ENCODE measurements around the gene UROC1. TPM values are rescaled to one million over a fixed set of nuclear protein-coding genes. Genes with fewer than 3 reads are reported as not detected.

The UROC1 gene
- total and polyA plus RNA-seq, 2 of the 13 experiments (the other 11 are each of a cell fraction or from before 2014, with no cell fraction given), result 0.71 to 1.3 TPM

GRCh38 chr3:126481808-126482502 lies 35.6 kb downstream of the UROC1 start (continued):
- TF ChIP-seq NR2C2 (CRISPR knock-in tag; IDR thresholded peaks at IDR 0.05; ENCODE audit: borderline replicate concordance), result no peak
- TF ChIP-seq ZSCAN5A (CRISPR knock-in tag; IDR thresholded peaks at IDR 0.05; ENCODE audit: borderline replicate concordance), result no peak
- no peak for TF ChIP-seq SIX1 (CRISPR knock-in tag; IDR thresholded peaks at IDR 0.05; ENCODE audit: borderline replicate concordance)
- TF ChIP-seq ZNF17 (CRISPR knock-in tag; IDR thresholded peaks at IDR 0.05), result no peak
- peak; percentile 50; the same call in 1 of the 2 replicates for TF ChIP-seq ARID4A (CRISPR knock-in tag; IDR thresholded peaks at IDR 0.05; ENCODE audit: borderline replicate concordance)
- TF ChIP-seq SPEN (CRISPR knock-in tag; IDR thresholded peaks at IDR 0.05; ENCODE audit: low read depth), result no peak
- no peak for TF ChIP-seq SOX6 (IDR thresholded peaks at IDR 0.05)
- peak; percentile 65 for TF ChIP-seq SOX6 (CRISPR knock-in tag; IDR thresholded peaks at IDR 0.05)
- TF ChIP-seq SIN3A (IDR thresholded peaks at IDR 0.05; ENCODE audit: borderline replicate concordance, low read depth, low read length), result no peak
- no peak for TF ChIP-seq ELK4 (CRISPR knock-in tag; IDR thresholded peaks at IDR 0.05; ENCODE audit: borderline replicate concordance)
- no peak for TF ChIP-seq ZNF569 (CRISPR knock-in tag; IDR thresholded peaks at IDR 0.05; ENCODE audit: borderline replicate concordance)
- no peak for TF ChIP-seq ADNP (CRISPR knock-in tag; IDR thresholded peaks at IDR 0.05)
- no peak for TF ChIP-seq PCBP1 (IDR thresholded peaks at IDR 0.05; ENCODE audit: borderline replicate concordance, low read depth, low read length)
- TF ChIP-seq CHD4 (IDR thresholded peaks at IDR 0.05; ENCODE audit: borderline replicate concordance, low read length), result no peak
- TF ChIP-seq PHF20 (CRISPR knock-in tag; IDR thresholded peaks at IDR 0.05), result no peak
- no peak for TF ChIP-seq ZBTB3 (CRISPR knock-in tag; IDR thresholded peaks at IDR 0.05; ENCODE audit: borderline replicate concordance, low read depth)
- no peak for TF ChIP-seq ZNF615 (CRISPR knock-in tag; IDR thresholded peaks at IDR 0.05; ENCODE audit: borderline replicate concordance)
- no peak for TF ChIP-seq ZNF362 (CRISPR knock-in tag; IDR thresholded peaks at IDR 0.05; ENCODE audit: borderline replicate concordance)
- no peak for TF ChIP-seq ZNF703 (CRISPR knock-in tag; IDR thresholded peaks at IDR 0.05; ENCODE audit: borderline replicate concordance)
- TF ChIP-seq ZSCAN22 (CRISPR knock-in tag; IDR thresholded peaks at IDR 0.05), result no peak
- TF ChIP-seq FOXO1 (CRISPR knock-in tag; IDR thresholded peaks at IDR 0.05), result no peak
- no peak for TF ChIP-seq FOSL1 (CRISPR knock-in tag; IDR thresholded peaks at IDR 0.05; ENCODE audit: borderline replicate concordance)
